Measurements from ENCODE around the gene ZNF429.

The ZNF429 gene

DNA sequence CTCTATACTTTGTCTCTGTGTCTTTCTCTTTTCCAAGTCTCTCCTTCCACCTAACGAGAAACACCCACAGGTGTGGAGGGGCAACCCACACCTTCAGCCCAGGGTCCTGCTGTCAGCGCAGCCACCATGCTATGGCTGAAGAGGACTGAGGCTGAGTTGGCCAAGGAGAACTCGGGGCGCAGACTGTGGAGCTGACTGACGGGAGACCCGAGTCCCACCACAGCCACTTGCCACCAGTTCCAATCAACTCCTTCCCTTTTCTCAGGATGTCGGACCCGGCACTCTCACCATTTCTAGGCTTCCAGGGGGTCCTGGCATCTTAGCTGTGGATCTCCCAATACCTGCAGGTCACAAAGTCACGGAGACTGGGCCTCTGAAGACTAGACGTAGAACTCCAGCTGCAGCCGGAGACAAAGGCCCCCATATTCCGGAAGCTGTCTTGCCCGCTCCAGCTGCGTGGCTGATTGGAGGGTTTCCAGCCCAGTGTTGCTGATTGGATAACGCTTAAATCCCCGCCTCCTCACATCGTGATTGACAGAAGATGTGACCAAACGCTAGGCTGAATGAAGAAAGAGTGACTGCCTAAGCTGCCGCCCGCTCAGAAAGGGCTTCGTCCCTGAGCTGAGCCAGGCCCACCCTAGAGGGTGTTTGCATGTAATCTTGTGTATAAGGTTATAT, 63.6 kb downstream of the ZNF429 start:
- TF ChIP-seq, protein P1, sequence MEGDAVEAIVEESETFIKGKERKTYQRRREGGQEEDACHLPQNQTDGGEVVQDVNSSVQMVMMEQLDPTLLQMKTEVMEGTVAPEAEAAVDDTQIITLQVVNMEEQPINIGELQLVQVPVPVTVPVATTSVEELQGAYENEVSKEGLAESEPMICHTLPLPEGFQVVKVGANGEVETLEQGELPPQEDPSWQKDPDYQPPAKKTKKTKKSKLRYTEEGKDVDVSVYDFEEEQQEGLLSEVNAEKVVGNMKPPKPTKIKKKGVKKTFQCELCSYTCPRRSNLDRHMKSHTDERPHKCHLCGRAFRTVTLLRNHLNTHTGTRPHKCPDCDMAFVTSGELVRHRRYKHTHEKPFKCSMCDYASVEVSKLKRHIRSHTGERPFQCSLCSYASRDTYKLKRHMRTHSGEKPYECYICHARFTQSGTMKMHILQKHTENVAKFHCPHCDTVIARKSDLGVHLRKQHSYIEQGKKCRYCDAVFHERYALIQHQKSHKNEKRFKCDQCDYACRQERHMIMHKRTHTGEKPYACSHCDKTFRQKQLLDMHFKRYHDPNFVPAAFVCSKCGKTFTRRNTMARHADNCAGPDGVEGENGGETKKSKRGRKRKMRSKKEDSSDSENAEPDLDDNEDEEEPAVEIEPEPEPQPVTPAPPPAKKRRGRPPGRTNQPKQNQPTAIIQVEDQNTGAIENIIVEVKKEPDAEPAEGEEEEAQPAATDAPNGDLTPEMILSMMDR (IDR thresholded peaks at IDR 0.05; ENCODE audit: borderline replicate concordance, insufficient read depth, low read depth, low read length): no peak
- H3K4me3 ChIP-seq (ENCODE audit: low read depth, low read length): no peak overlapping the region

DNA sequence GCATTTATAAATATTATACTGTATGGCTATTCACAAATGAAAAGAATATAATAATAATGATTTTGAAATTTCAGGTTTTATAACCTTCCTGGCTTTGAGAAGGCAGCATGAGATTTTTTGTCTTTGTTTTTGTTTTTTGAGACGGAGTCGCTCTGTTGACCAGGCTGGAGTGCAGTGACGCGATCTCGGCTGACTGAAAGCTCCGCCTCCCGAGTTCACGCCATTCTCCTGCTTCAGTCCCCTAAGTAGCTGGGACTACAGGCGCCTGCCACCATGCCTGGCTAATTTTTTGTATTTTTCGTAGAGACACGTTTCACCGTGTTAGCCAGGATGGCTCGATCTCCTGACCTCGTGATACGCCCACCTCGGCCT, 64.1 kb downstream of the ZNF429 start:
- TF ChIP-seq, protein P1 (IDR thresholded peaks at IDR 0.05; ENCODE audit: borderline replicate concordance, insufficient read depth, low read depth, low read length): no peak
- no peak overlapping the region for H3K4me3 ChIP-seq (ENCODE audit: low read depth, low read length)

DNA sequence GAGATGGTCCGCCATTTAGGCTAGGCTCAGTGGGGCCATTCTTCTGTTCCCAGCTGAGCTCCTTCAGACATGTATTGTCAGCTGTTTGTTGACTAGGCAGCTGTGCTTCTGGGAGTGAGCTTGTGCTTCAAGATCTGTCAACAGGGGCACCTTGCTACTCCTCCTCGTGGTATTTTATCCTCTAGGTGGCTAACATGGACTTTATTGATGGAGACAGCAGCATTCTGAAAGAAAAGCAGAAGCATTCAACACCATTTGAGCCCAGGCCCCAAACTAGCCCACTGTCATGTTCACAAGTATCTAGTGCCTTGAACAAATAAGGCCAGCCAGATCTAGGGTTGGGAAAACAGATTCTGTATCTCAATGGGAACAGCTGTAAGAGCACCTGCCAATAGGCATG, 65.9 kb downstream of the ZNF429 start:
- TF ChIP-seq, protein P1 (IDR thresholded peaks at IDR 0.05; ENCODE audit: borderline replicate concordance, insufficient read depth, low read depth, low read length): no peak
- no peak overlapping the region for H3K4me3 ChIP-seq (ENCODE audit: low read depth, low read length)

DNA sequence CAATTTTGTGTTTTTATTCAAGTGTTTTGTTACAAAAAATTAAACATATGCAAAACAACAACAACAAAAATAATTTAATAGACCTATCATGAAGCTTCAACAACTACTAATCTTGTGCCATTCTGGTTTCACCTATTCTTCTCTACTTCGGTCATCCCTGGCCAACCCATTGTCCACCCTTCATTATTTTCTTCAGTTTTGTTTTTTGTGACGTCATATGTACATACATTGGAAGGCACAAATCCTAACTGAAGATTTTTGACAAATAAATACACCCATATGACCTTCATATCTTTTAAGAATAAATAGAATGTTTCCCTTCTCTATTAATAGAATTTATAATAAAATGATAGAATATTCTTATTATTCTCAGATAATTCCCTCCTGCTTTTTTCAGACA, 69.2 kb downstream of the ZNF429 start:
- H3K4me3 ChIP-seq (ENCODE audit: low read depth, low read length): no peak overlapping the region
- TF ChIP-seq, protein P1 (IDR thresholded peaks at IDR 0.05; ENCODE audit: borderline replicate concordance, insufficient read depth, low read depth, low read length): no peak

DNA sequence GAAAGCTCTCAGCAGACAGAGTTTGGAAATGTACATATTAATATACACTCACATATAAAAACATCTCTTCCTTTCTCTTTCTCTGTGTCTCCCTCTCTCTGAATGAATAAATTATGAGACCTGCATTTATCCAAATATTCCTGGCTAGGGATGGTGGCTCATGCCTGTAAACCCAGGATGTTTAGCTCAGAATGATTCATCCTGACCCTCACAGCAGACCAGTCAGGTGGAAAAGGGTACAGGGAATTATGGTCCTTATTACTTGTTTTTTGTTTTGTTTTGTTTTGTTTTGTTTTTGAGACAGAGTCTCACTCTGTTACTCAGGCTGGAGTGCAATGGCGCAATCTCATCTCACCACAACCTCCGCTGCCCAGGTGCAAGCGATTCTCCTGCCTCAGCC, 71.1 kb downstream of the ZNF429 start:
- TF ChIP-seq, protein P1 (IDR thresholded peaks at IDR 0.05; ENCODE audit: borderline replicate concordance, insufficient read depth, low read depth, low read length): no peak

DNA sequence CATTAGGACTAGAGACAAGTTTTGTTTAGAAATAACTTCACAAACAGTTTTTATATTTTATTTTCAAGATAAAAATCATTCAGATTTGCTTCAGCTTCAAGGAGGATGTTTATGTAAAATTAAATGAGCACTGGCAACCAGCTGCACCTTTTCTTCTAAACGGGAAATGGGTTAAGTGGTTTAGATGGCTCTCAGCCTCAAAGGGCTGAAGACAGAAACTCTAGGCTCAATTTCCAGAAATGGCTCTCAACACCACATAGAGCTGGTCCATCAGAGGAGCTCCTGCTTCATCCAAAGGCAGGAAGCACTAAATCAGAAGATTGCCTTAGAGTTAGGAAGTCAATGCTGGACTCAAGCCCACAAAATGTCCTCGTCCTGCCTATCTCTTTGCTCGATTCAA, 74.7 kb downstream of the ZNF429 start:
- TF ChIP-seq, protein P1 (IDR thresholded peaks at IDR 0.05; ENCODE audit: borderline replicate concordance, insufficient read depth, low read depth, low read length): no peak

More for the DNA sequence above, 71.1 kb downstream of the ZNF429 start:
- H3K4me3 ChIP-seq (ENCODE audit: low read depth, low read length): no peak overlapping the region

DNA sequence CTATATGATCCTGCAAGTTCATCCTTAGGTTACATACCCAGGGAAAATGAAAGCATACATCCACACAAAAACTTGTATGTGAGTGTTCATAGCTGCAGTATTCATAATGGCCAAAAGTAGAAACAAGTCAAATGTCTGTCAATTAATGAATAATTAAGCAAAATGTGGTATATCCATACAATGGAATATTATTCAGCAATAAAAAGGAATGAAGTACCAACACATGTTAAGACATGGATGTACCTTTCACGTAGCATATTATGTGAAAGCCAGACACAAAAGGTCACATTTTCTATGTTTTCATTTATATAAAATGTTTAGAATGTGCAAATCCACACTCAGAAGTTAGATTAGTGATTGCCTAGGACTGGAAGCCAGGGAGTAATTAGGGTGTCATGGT, 75.4 kb downstream of the ZNF429 start:
- TF ChIP-seq, protein P1 (IDR thresholded peaks at IDR 0.05; ENCODE audit: borderline replicate concordance, insufficient read depth, low read depth, low read length): no peak

More for the DNA sequence above, 74.7 kb downstream of the ZNF429 start:
- no peak overlapping the region for H3K4me3 ChIP-seq (ENCODE audit: low read depth, low read length)

More for the DNA sequence above, 75.4 kb downstream of the ZNF429 start:
- no peak overlapping the region for H3K4me3 ChIP-seq (ENCODE audit: low read depth, low read length)
